Hindlimb muscle (tissue), 1 donor: Measurements from ENCODE around the gene ACSL5. TPM values are rescaled to one million over a fixed set of nuclear protein-coding genes. Genes with fewer than 3 reads are reported as not detected.

Experiments used
- DNase-seq: peaks from one replicate; pipeline ENCODE4 v3.0.0-alpha.2; 2013
- polyA plus RNA-seq: library from polyadenylated mRNA; unstranded; fragments of 120-200 nt; gene quantifications from one replicate; pipeline ENCODE4 v1.2.1, GENCODE V29; 2013; ENCODE audit not compliant: insufficient read length

Gene ACSL5
- polyA plus RNA-seq = 3.1 TPM

GRCh38 chr10:112373912-112374338 lies at the start of gene ACSL5:
ACSL5 (plus strand) TSS chr10:112374116; CDS start chr10:112394947, 20,831 bp downstream.
- DNase-seq = no peak

- no peak for DNase-seq
Measured at GRCh38 chr10:112327678-112328077, 46.2 kb upstream of the ACSL5 start.

- DNase-seq = no peak
Measured at GRCh38 chr10:112330162-112330561, 43.8 kb upstream of the ACSL5 start.

GRCh38 chr10:112330607-112331160 lies 43.2 kb upstream of the ACSL5 start:
- no peak for DNase-seq

- no peak for DNase-seq
Measured at GRCh38 chr10:112332022-112332421, 41.9 kb upstream of the ACSL5 start.

- no peak for DNase-seq
Measured at GRCh38 chr10:112332509-112333228, 41.2 kb upstream of the ACSL5 start.

- DNase-seq = no peak
Measured at GRCh38 chr10:112333452-112333851, 40.5 kb upstream of the ACSL5 start.

GRCh38 chr10:112335111-112335867 lies 38.6 kb upstream of the ACSL5 start:
- no peak for DNase-seq

GRCh38 chr10:112335868-112336265 lies 38.0 kb upstream of the ACSL5 start:
- DNase-seq = no peak

- no peak for DNase-seq
Measured at GRCh38 chr10:112336556-112337201, 37.2 kb upstream of the ACSL5 start.

GRCh38 chr10:112338957-112339356 lies 35.0 kb upstream of the ACSL5 start:
- DNase-seq = no peak

GRCh38 chr10:112340601-112341000 lies 33.3 kb upstream of the ACSL5 start:
- DNase-seq = no peak

GRCh38 chr10:112343056-112343806 lies 30.7 kb upstream of the ACSL5 start:
- no peak for DNase-seq

- DNase-seq = no peak
Measured at GRCh38 chr10:112344261-112344660, 29.7 kb upstream of the ACSL5 start.

- no peak for DNase-seq
Measured at GRCh38 chr10:112345202-112345601, 28.7 kb upstream of the ACSL5 start.

GRCh38 chr10:112345743-112346142 lies 28.2 kb upstream of the ACSL5 start:
- DNase-seq = no peak

GRCh38 chr10:112346774-112347173 lies 27.1 kb upstream of the ACSL5 start:
- DNase-seq = no peak

GRCh38 chr10:112347709-112348671 lies 25.9 kb upstream of the ACSL5 start:
- DNase-seq = no peak

GRCh38 chr10:112348759-112349158 lies 25.2 kb upstream of the ACSL5 start:
- no peak for DNase-seq

GRCh38 chr10:112349521-112350085 lies 24.3 kb upstream of the ACSL5 start:
- no peak for DNase-seq

- DNase-seq = no peak
Measured at GRCh38 chr10:112351146-112351545, 22.8 kb upstream of the ACSL5 start.
